ENCODE data around the gene DDX51. TPM values are rescaled to one million over a fixed set of nuclear protein-coding genes. Genes with fewer than 3 reads are reported as not detected.

DDX51 gene
- total RNA-seq, 1 experiment from 2014 or later = 38.1 TPM

- POLR2A ChIA-PET = no interaction called here
Measured at GRCh38 chr12:132163041-132163910, 19.2 kb upstream of the DDX51 start.

GRCh38 chr12:132162508-132163031 is 18.5 kb upstream of the DDX51 start:
- no peaks in the 10 kb centered on the region for H3K9me2 ChIP-seq (ENCODE audit: insufficient read depth)
- no peak for ATAC-seq
- TF ChIP-seq FOSL1 (IDR thresholded peaks at IDR 0.05; ENCODE audit: low read depth) = no peak
- no peak for TF ChIP-seq TCF7L2 (IDR thresholded peaks at IDR 0.05; ENCODE audit: borderline replicate concordance, extremely low read depth, insufficient read depth, insufficient read length)
- no peak for TF ChIP-seq POLR2AphosphoS5 (IDR thresholded peaks at IDR 0.05; ENCODE audit: low read depth, low read length)
- no peak for TF ChIP-seq POLR2A (IDR thresholded peaks at IDR 0.05; ENCODE audit: borderline replicate concordance, extremely low read depth, insufficient read depth, insufficient read length)
- TF ChIP-seq REST (IDR thresholded peaks at IDR 0.05; ENCODE audit: low read depth) = no peak
- TF ChIP-seq ZNF274 (IDR thresholded peaks at IDR 0.05; ENCODE audit: low read depth, low read length) = no peak
- TF ChIP-seq CEBPB (IDR thresholded peaks at IDR 0.05; ENCODE audit: low read depth) = no peak
- TF ChIP-seq SIN3A (IDR thresholded peaks at IDR 0.05; ENCODE audit: low read depth) = no peak
- TF ChIP-seq MAX (IDR thresholded peaks at IDR 0.05) = no peak
- TF ChIP-seq YY1 (IDR thresholded peaks at IDR 0.05; ENCODE audit: extremely low read depth, insufficient replicate concordance, low read depth, low read length) = no peak
- no peak for TF ChIP-seq EZH2phosphoT487 (IDR thresholded peaks at IDR 0.05; ENCODE audit: borderline replicate concordance)
- TF ChIP-seq SRF (IDR thresholded peaks at IDR 0.05; ENCODE audit: low read depth) = no peak
- no peak for TF ChIP-seq JUND (IDR thresholded peaks at IDR 0.05)

More at GRCh38 chr12:132163041-132163910, 19.2 kb upstream of the DDX51 start:
- ChIA-PET CTCF (interaction anchor here (1.0 to 1.5 kb wide), 2 partner anchors 251 to 252 kb away, joined by 3 to 5 read pairs; no protein-coding TSS in a partner anchor), RAD21 (ENCODE audit: low non-redundant PET in 1 of 2, low total read pairs in 2 of 2, uncharacterized antibody in 2 of 2, unreplicated experiment in 2 of 2) (interaction anchor here in 1 of 2 experiments (0.6 to 1.0 kb wide), 2 partner anchors 9 to 11 kb away, joined by 3 to 4 read pairs; no protein-coding TSS in a partner anchor)
- Histone ChIP-seq H2AFZ (ENCODE audit: low read depth, low read length, poor library complexity, severe bottlenecking) (no peak overlapping the region), H3K9ac (ENCODE audit: low read length) (no peak overlapping the region), H3K4me2 (ENCODE audit: low read length) (no peak overlapping the region), H3K27me3 (ENCODE audit: insufficient read depth, low read length) (no peaks in the 10 kb centered on the region), H4K20me1 (ENCODE audit: insufficient read depth) (no peaks in the 10 kb centered on the region), H3K4me3 (replicated peaks in 1 of 2; ENCODE audit: low read depth in 1 of 2, low read length in 2 of 2) (no peak overlapping the region), H3K4me1 (ENCODE audit: control insufficient read depth in 1 of 2, insufficient read depth in 2 of 2, low read length in 2 of 2) (peaks cover 0 to 13% of the 10 kb centered on the region in 2 experiments; a peak in 1 of 4 replicates), H3K9me3 (ENCODE audit: control insufficient read depth in 1 of 2, insufficient read depth in 1 of 2, low read depth in 1 of 2, low read length in 2 of 2) (no peaks in the 10 kb centered on the region; a peak in 1 of 4 replicates), H3K36me3 (ENCODE audit: control insufficient read depth in 1 of 2, insufficient read depth in 2 of 2, low read length in 2 of 2) (peaks cover 0 to under 1% of the 10 kb centered on the region in 2 experiments; a peak in 1 of 4 replicates), H3K9me2 (ENCODE audit: insufficient read depth) (no peaks in the 10 kb centered on the region), H3K79me2 (ENCODE audit: insufficient read depth, low read length) (no peaks in the 10 kb centered on the region), H3K27ac (ENCODE audit: low read depth, low read length) (no peak overlapping the region)
- no TSS peak for BruUV-seq (replicated peaks)
- intact Hi-C loops (cut with micrococcal nuclease) = no loop called here
- ATAC-seq (peak; percentile 53), DNase-seq (ENCODE audit: low read depth, low spot score) (no peak)
- TF ChIP-seq JUND (IDR thresholded peaks at IDR 0.05) (no peak), EGR1 (IDR thresholded peaks at IDR 0.05; ENCODE audit: low read depth) (no peak), SRF (IDR thresholded peaks at IDR 0.05; ENCODE audit: low read depth) (no peak), RAD21 (IDR thresholded peaks at IDR 0.05; ENCODE audit: low read depth) (no peak), TCF7L2 (IDR thresholded peaks at IDR 0.05; ENCODE audit: borderline replicate concordance, extremely low read depth, insufficient read depth, insufficient read length) (no peak), SIN3A (IDR thresholded peaks at IDR 0.05; ENCODE audit: low read depth) (no peak)

More at GRCh38 chr12:132162508-132163031, 18.5 kb upstream of the DDX51 start:
- Histone ChIP-seq H3K79me2 (ENCODE audit: insufficient read depth, low read length) (no peaks in the 10 kb centered on the region), H3K4me1 (ENCODE audit: control insufficient read depth in 1 of 2, insufficient read depth in 2 of 2, low read length in 2 of 2) (peaks cover 0 to 13% of the 10 kb centered on the region in 2 experiments; a peak in 1 of 4 replicates), H4K20me1 (ENCODE audit: insufficient read depth) (no peaks in the 10 kb centered on the region), H3K9me3 (ENCODE audit: control insufficient read depth in 1 of 2, insufficient read depth in 1 of 2, low read depth in 1 of 2, low read length in 2 of 2) (peaks cover 0 to 6% of the 10 kb centered on the region in 2 experiments; a peak in 1 of 4 replicates), H3K4me3 (replicated peaks in 1 of 2; ENCODE audit: low read depth in 1 of 2, low read length in 2 of 2) (no peak overlapping the region), H2AFZ (ENCODE audit: low read depth, low read length, poor library complexity, severe bottlenecking) (no peak overlapping the region), H3K4me2 (ENCODE audit: low read length) (no peak overlapping the region), H3K9ac (ENCODE audit: low read length) (no peak overlapping the region), H3K36me3 (ENCODE audit: control insufficient read depth in 1 of 2, insufficient read depth in 2 of 2, low read length in 2 of 2) (peaks cover 0 to 7% of the 10 kb centered on the region in 2 experiments; a peak in 1 of 4 replicates), H3K27ac (ENCODE audit: low read depth, low read length) (no peak overlapping the region), H3K27me3 (ENCODE audit: insufficient read depth, low read length) (no peaks in the 10 kb centered on the region)
- POLR2A ChIA-PET = no interaction called here
- no TSS peak for BruUV-seq (replicated peaks)
- no peak for DNase-seq (ENCODE audit: low read depth, low spot score)
- RAD21 ChIA-PET (ENCODE audit: low non-redundant PET in 1 of 2, low total read pairs in 2 of 2, uncharacterized antibody in 2 of 2, unreplicated experiment in 2 of 2) = interaction anchor here in 1 of 2 experiments (0.6 to 1.0 kb wide), 2 partner anchors 9 to 10 kb away, joined by 3 to 4 read pairs; no protein-coding TSS in a partner anchor
- intact Hi-C loops (cut with micrococcal nuclease) = no loop called here
- CTCF ChIA-PET = interaction anchor here (1.0 to 1.5 kb wide), 2 partner anchors 251 to 253 kb away, joined by 3 to 5 read pairs; no protein-coding TSS in a partner anchor

Data from HCT116 (cell line).